Measurements from ENCODE around the gene TMTC2.

Gene TMTC2

GRCh38 chr12:83031196-83031595 lies 344.5 kb downstream of the TMTC2 start:
- no peak for DNase-seq (ENCODE audit: low read depth)
- no peak overlapping the region for H3K4me3 ChIP-seq (ENCODE audit: low read length)
- no peak for TF ChIP-seq CTCF (conservative IDR thresholded peaks at IDR 0.05; ENCODE audit: low read length)

GRCh38 chr12:83036847-83037246 lies 350.1 kb downstream of the TMTC2 start:
- no peak for TF ChIP-seq CTCF (conservative IDR thresholded peaks at IDR 0.05; ENCODE audit: low read length)
- no peak overlapping the region for H3K4me3 ChIP-seq (ENCODE audit: low read length)
- no peak for DNase-seq (ENCODE audit: low read depth)

- H3K4me3 ChIP-seq (ENCODE audit: low read length): no peak overlapping the region
- DNase-seq (ENCODE audit: low read depth): no peak
- TF ChIP-seq CTCF (conservative IDR thresholded peaks at IDR 0.05; ENCODE audit: low read length): no peak
These were observed 352.7 kb downstream of the TMTC2 start for GRCh38 chr12:83039413-83039812.

- no peak for DNase-seq (ENCODE audit: low read depth)
- H3K4me3 ChIP-seq (ENCODE audit: low read length): no peak overlapping the region
- TF ChIP-seq CTCF (conservative IDR thresholded peaks at IDR 0.05; ENCODE audit: low read length): no peak
These were observed 353.6 kb downstream of the TMTC2 start for GRCh38 chr12:83040339-83040738.

GRCh38 chr12:83040991-83041390 lies 354.3 kb downstream of the TMTC2 start:
- TF ChIP-seq CTCF (conservative IDR thresholded peaks at IDR 0.05; ENCODE audit: low read length): no peak
- no peak overlapping the region for H3K4me3 ChIP-seq (ENCODE audit: low read length)
- DNase-seq (ENCODE audit: low read depth): no peak

- TF ChIP-seq CTCF (conservative IDR thresholded peaks at IDR 0.05; ENCODE audit: low read length): no peak
- H3K4me3 ChIP-seq (ENCODE audit: low read length): no peak overlapping the region
- peak; percentile 23 for DNase-seq (ENCODE audit: low read depth)
These were observed 355.9 kb downstream of the TMTC2 start for GRCh38 chr12:83042441-83043200.

- H3K4me3 ChIP-seq (ENCODE audit: low read length): no peak overlapping the region
- no peak for DNase-seq (ENCODE audit: low read depth)
- no peak for TF ChIP-seq CTCF (conservative IDR thresholded peaks at IDR 0.05; ENCODE audit: low read length)
These were observed 358.0 kb downstream of the TMTC2 start for GRCh38 chr12:83044736-83045135.
